Mesendoderm (in vitro differentiated cells): Measurements from ENCODE around the gene PDE4D.

ENCODE experiments used
- DNase-seq: peaks from one replicate; pipeline ENCODE4 v3.0.0; 2013
- H2AK5ac ChIP-seq: 2 replicates; pipeline ENCODE4 v1.6.1; 2013; ENCODE audit warnings: low read length, inconsistent platforms
- H2BK120ac ChIP-seq: 2 replicates; pipeline ENCODE4 v1.6.1; 2013; ENCODE audit warnings: low read depth, mild to moderate bottlenecking, low read length, moderate library complexity, mixed read lengths
- H2BK15ac ChIP-seq: replicated peaks from 2 replicates; pipeline ENCODE4 v1.6.1; 2013; ENCODE audit warnings: low read depth, mild to moderate bottlenecking, moderate library complexity
- H2BK5ac ChIP-seq: 2 replicates; pipeline ENCODE4 v1.6.1; 2013; ENCODE audit warnings: low read length, inconsistent platforms
- H3K18ac ChIP-seq: 2 replicates; pipeline ENCODE4 v1.6.1; 2013; ENCODE audit warnings: mild to moderate bottlenecking, low read length, mixed read lengths
- H3K23ac ChIP-seq: one replicate; pipeline ENCODE4 v1.6.1; 2013; ENCODE audit warnings: low read length
- H3K27ac ChIP-seq: 2 replicates; pipeline ENCODE4 v1.5.1; 2013; ENCODE audit warnings: low read depth, mild to moderate bottlenecking, inconsistent platforms, low read length, moderate library complexity
- H3K27me3 ChIP-seq: 2 replicates; pipeline ENCODE4 v1.6.1; 2013; ENCODE audit warnings: low read length, control low read depth, mild to moderate bottlenecking, inconsistent platforms; ENCODE audit not compliant: insufficient read depth, poor library complexity
- H3K36me3 ChIP-seq: 2 replicates; pipeline ENCODE4 v1.6.1; 2013; ENCODE audit warnings: low read length, inconsistent platforms; ENCODE audit not compliant: control insufficient read depth, insufficient read depth
- H3K4ac ChIP-seq: one replicate; pipeline ENCODE4 v1.6.1; 2013; ENCODE audit warnings: low read depth, mild to moderate bottlenecking, low read length, moderate library complexity
- H3K4me1 ChIP-seq: 2 replicates; pipeline ENCODE4 v1.6.1; 2013; ENCODE audit warnings: low read depth, low read length, inconsistent platforms; ENCODE audit not compliant: control insufficient read depth
- H3K4me2 ChIP-seq: 2 replicates; pipeline ENCODE4 v1.6.1; 2013; ENCODE audit warnings: low read length
- H3K4me3 ChIP-seq: 2 replicates; pipeline ENCODE4 v1.5.1; 2013; ENCODE audit warnings: mild to moderate bottlenecking, low read length
- H3K56ac ChIP-seq: one replicate; pipeline ENCODE4 v1.6.1; 2013; ENCODE audit warnings: low read length
- H3K79me1 ChIP-seq: 2 replicates; pipeline ENCODE4 v1.6.1; 2013; ENCODE audit warnings: low read length, inconsistent platforms
- H3K79me2 ChIP-seq: 2 replicates; pipeline ENCODE4 v1.6.1; 2013; ENCODE audit warnings: mild to moderate bottlenecking, low read length; ENCODE audit not compliant: control insufficient read depth, insufficient read depth
- H3K9ac ChIP-seq: 2 replicates; pipeline ENCODE4 v1.6.1; 2013; ENCODE audit warnings: low read length, inconsistent platforms
- H4K5ac ChIP-seq: one replicate; pipeline ENCODE4 v1.6.1; 2013; ENCODE audit warnings: low read length
- H4K8ac ChIP-seq: one replicate; pipeline ENCODE4 v1.6.1; 2013; ENCODE audit warnings: low read depth, mild to moderate bottlenecking, control low read depth, low read length, moderate library complexity
- WGBS: extraction: QIAGEN DNeasy Blood & Tissue Kit; methylation state at CpG from one replicate; pipeline ENCODE4 v1.1.7; 2013; ENCODE audit warnings: low lambda C conversion rate, missing lambda C conversion rate; ENCODE audit not compliant: insufficient coverage; ENCODE audit errors: extremely low coverage; 5-methylcytosine and 5-hydroxymethylcytosine counted together

PDE4D gene

DNA sequence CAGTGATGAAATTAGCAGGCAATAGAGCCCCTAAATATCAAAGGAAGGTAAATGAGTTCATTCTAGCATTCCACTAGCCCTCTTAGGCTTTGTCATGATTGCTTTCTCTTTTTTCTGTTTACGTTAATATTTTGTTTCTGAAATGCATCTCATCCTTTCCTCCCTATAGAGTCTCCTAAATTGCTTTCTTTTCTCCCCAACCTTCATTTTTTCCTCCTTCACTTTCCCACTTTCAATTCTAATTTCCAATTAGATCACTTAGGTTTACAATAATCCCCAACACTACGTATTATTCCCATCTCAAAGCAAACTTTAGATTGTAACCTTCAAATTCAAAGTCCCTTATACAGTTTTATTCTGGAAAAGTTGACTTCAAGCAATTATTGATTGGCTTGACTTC, 751.4 kb downstream of the PDE4D start:
- H2BK15ac ChIP-seq = no peak overlapping the region
- H3K18ac ChIP-seq = no peak overlapping the region
- no peak overlapping the region for H2BK5ac ChIP-seq
- no peak overlapping the region for H3K56ac ChIP-seq
- 100% methylated on average over 1 of the region's 2 CpGs for WGBS
- H3K9ac ChIP-seq = no peak overlapping the region
- no peak overlapping the region for H2AK5ac ChIP-seq
- H3K79me2 ChIP-seq = no peaks in the 10 kb centered on the region
- H3K36me3 ChIP-seq = no peaks in the 10 kb centered on the region
- H3K79me1 ChIP-seq = no peaks in the 10 kb centered on the region
- H3K23ac ChIP-seq = no peak overlapping the region
- no peak for DNase-seq
- no peak overlapping the region for H3K27ac ChIP-seq
- no peaks in the 10 kb centered on the region for H3K27me3 ChIP-seq
- no peak overlapping the region for H3K4me3 ChIP-seq
- no peak overlapping the region for H3K4ac ChIP-seq
- H2BK120ac ChIP-seq = no peak overlapping the region
- H3K4me1 ChIP-seq = no peaks in the 10 kb centered on the region
- no peak overlapping the region for H3K4me2 ChIP-seq
- H4K5ac ChIP-seq = no peak overlapping the region
- H4K8ac ChIP-seq = no peak overlapping the region

GRCh38 chr5:59140133-59140532, 753.4 kb downstream of the PDE4D start:
- Histone ChIP-seq H3K23ac (no peak overlapping the region), H3K27me3 (no peaks in the 10 kb centered on the region), H3K79me2 (no peaks in the 10 kb centered on the region), H4K5ac (no peak overlapping the region), H3K18ac (no peak overlapping the region), H2AK5ac (no peak overlapping the region), H3K36me3 (no peaks in the 10 kb centered on the region), H3K79me1 (no peaks in the 10 kb centered on the region), H4K8ac (no peak overlapping the region), H3K4me2 (no peak overlapping the region), H2BK15ac (no peak overlapping the region), H3K4me1 (no peaks in the 10 kb centered on the region), H3K4ac (no peak overlapping the region), H2BK120ac (no peak overlapping the region), H3K27ac (no peak overlapping the region), H2BK5ac (no peak overlapping the region), H3K4me3 (no peak overlapping the region), H3K9ac (no peak overlapping the region), H3K56ac (no peak overlapping the region)
- no CpG with 5 or more reads among the region's 2 CpGs for WGBS
- DNase-seq = no peak

- H2BK120ac ChIP-seq = no peak overlapping the region
- no peak overlapping the region for H3K56ac ChIP-seq
- H4K8ac ChIP-seq = no peak overlapping the region
- no peaks in the 10 kb centered on the region for H3K79me1 ChIP-seq
- no peak overlapping the region for H3K27ac ChIP-seq
- H3K23ac ChIP-seq = no peak overlapping the region
- no peaks in the 10 kb centered on the region for H3K4me1 ChIP-seq
- no CpG with 5 or more reads among the region's 1 CpG for WGBS
- H2AK5ac ChIP-seq = no peak overlapping the region
- H3K4me2 ChIP-seq = no peak overlapping the region
- no peak overlapping the region for H3K4me3 ChIP-seq
- no peak for DNase-seq
- H3K36me3 ChIP-seq = no peaks in the 10 kb centered on the region
- no peak overlapping the region for H2BK5ac ChIP-seq
- no peak overlapping the region for H4K5ac ChIP-seq
- no peaks in the 10 kb centered on the region for H3K79me2 ChIP-seq
- no peak overlapping the region for H2BK15ac ChIP-seq
- no peak overlapping the region for H3K9ac ChIP-seq
- no peak overlapping the region for H3K4ac ChIP-seq
- H3K27me3 ChIP-seq = no peaks in the 10 kb centered on the region
- no peak overlapping the region for H3K18ac ChIP-seq
Observed at GRCh38 chr5:59139695-59140094, 753.8 kb downstream of the PDE4D start.

GRCh38 chr5:59138509-59138908, 755.0 kb downstream of the PDE4D start:
- Histone ChIP-seq H3K56ac (no peak overlapping the region), H3K4me1 (peaks cover 2% of the 10 kb centered on the region), H3K79me2 (no peaks in the 10 kb centered on the region), H2AK5ac (no peak overlapping the region), H3K36me3 (no peaks in the 10 kb centered on the region), H2BK15ac (no peak overlapping the region), H3K27ac (no peak overlapping the region), H2BK120ac (no peak overlapping the region), H2BK5ac (no peak overlapping the region), H4K5ac (no peak overlapping the region), H3K4me3 (no peak overlapping the region), H3K18ac (no peak overlapping the region), H3K79me1 (no peaks in the 10 kb centered on the region), H4K8ac (no peak overlapping the region), H3K4ac (no peak overlapping the region), H3K9ac (no peak overlapping the region), H3K27me3 (no peaks in the 10 kb centered on the region), H3K4me2 (no peak overlapping the region), H3K23ac (no peak overlapping the region)
- WGBS = no CpG with 5 or more reads among the region's 2 CpGs
- no peak for DNase-seq

GRCh38 chr5:59137846-59138245, 755.7 kb downstream of the PDE4D start:
- no peak overlapping the region for H4K8ac ChIP-seq
- no peak overlapping the region for H3K23ac ChIP-seq
- H3K27me3 ChIP-seq = no peaks in the 10 kb centered on the region
- no peak overlapping the region for H3K18ac ChIP-seq
- no peak overlapping the region for H2AK5ac ChIP-seq
- no peaks in the 10 kb centered on the region for H3K36me3 ChIP-seq
- H3K79me1 ChIP-seq = no peaks in the 10 kb centered on the region
- H3K27ac ChIP-seq = no peak overlapping the region
- DNase-seq = no peak
- H2BK120ac ChIP-seq = no peak overlapping the region
- WGBS = no CpG with 5 or more reads among the region's 2 CpGs
- no peak overlapping the region for H3K4me3 ChIP-seq
- no peak overlapping the region for H3K9ac ChIP-seq
- peaks cover 2% of the 10 kb centered on the region for H3K4me1 ChIP-seq
- H3K4ac ChIP-seq = no peak overlapping the region
- H2BK15ac ChIP-seq = no peak overlapping the region
- no peak overlapping the region for H4K5ac ChIP-seq
- H3K79me2 ChIP-seq = no peaks in the 10 kb centered on the region
- H2BK5ac ChIP-seq = no peak overlapping the region
- no peak overlapping the region for H3K4me2 ChIP-seq
- H3K56ac ChIP-seq = no peak overlapping the region

- DNase-seq = no peak
- Histone ChIP-seq H3K27ac (no peak overlapping the region), H3K4ac (no peak overlapping the region), H3K18ac (no peak overlapping the region), H3K79me1 (no peaks in the 10 kb centered on the region), H2AK5ac (no peak overlapping the region), H3K9ac (no peak overlapping the region), H3K4me2 (no peak overlapping the region), H3K27me3 (no peaks in the 10 kb centered on the region), H2BK15ac (no peak overlapping the region), H3K36me3 (no peaks in the 10 kb centered on the region), H3K56ac (no peak overlapping the region), H3K23ac (no peak overlapping the region), H3K79me2 (no peaks in the 10 kb centered on the region), H4K5ac (no peak overlapping the region), H2BK120ac (no peak overlapping the region), H4K8ac (no peak overlapping the region), H3K4me1 (peaks cover 2% of the 10 kb centered on the region), H2BK5ac (no peak overlapping the region), H3K4me3 (no peak overlapping the region)
- no CpG with 5 or more reads among the region's 2 CpGs for WGBS
Observed at GRCh38 chr5:59136549-59136948, 757.0 kb downstream of the PDE4D start.
